Naive thymus-derived CD4-positive, alpha-beta T cell (primary cell): ENCODE data around the gene DBH. TPM values are rescaled to one million over a fixed set of nuclear protein-coding genes. Genes with fewer than 3 reads are reported as not detected.

Experiments used
- ATAC-seq: fragments of 150-1000 bp; cut with Tn5 transposase; 2 replicates; pipeline ENCODE4 v1.10.0; 2021; ENCODE audit warnings: mild to moderate bottlenecking, moderate library complexity
- CTCF ChIA-PET: fragments of 350-600 bp; sonication (Branson Sonifier 250); formaldehyde crosslinking; loops from one replicate; lab custom pipeline; 2021; ENCODE audit warnings: antibody characterized with exemption; lab: Charles Lee
- POLR2A ChIA-PET: fragments of 350-600 bp; sonication (Branson Sonifier 250); formaldehyde crosslinking; loops from one replicate; lab custom pipeline; 2021; ENCODE audit warnings: antibody characterized with exemption, inconsistent platforms; lab: Charles Lee
- DNase-seq, 9 donors: peaks; one replicate each; pipeline versions ENCODE4 v3.0.0 to v3.0.0-alpha.2; 2020 to 2022; ENCODE audit warnings: mixed read lengths in 1 of 9
- H3K27ac ChIP-seq: one replicate; pipeline ENCODE4 v1.7.0; 2013; ENCODE audit warnings: mild to moderate bottlenecking, low read depth, low read length, moderate library complexity
- H3K27me3 ChIP-seq, 2 donors: one replicate each; pipeline ENCODE4 v1.7.0; 2013; ENCODE audit warnings: low read length in 2 of 2, mild to moderate bottlenecking in 2 of 2, moderate library complexity in 2 of 2; ENCODE audit not compliant: control insufficient read depth in 2 of 2, insufficient read depth in 2 of 2
- H3K36me3 ChIP-seq, 3 experiments: 1 replicate in 2 of 3; 2 replicates in 1 of 3; pipeline ENCODE4 v1.7.0; 2013; ENCODE audit warnings: low read length in 3 of 3, mild to moderate bottlenecking in 3 of 3, moderate library complexity in 1 of 3; ENCODE audit not compliant: insufficient read depth in 3 of 3, control insufficient read depth in 2 of 3
- H3K4me1 ChIP-seq, 2 donors: one replicate each; pipeline ENCODE4 v1.7.0; 2013; ENCODE audit warnings: low read length in 2 of 2, mild to moderate bottlenecking in 2 of 2, moderate library complexity in 1 of 2; ENCODE audit not compliant: control insufficient read depth in 2 of 2, insufficient read depth in 2 of 2
- H3K4me3 ChIP-seq: 2 replicates; pipeline ENCODE4 v1.7.0; 2013; ENCODE audit warnings: mild to moderate bottlenecking, low read length
- H3K9me3 ChIP-seq, 3 experiments: 1 replicate in 2 of 3; 2 replicates in 1 of 3; pipeline ENCODE4 v1.7.0; 2013; ENCODE audit warnings: low read length in 3 of 3; ENCODE audit not compliant: control insufficient read depth in 2 of 3
- H3K27ac Mint-ChIP-seq, 9 donors: one replicate each; pipeline ENCODE4 v1.8.0; 2020 to 2022; ENCODE audit warnings: mixed read lengths in 9 of 9, mild to moderate bottlenecking in 8 of 9, moderate library complexity in 5 of 9, inconsistent platforms in 2 of 9
- H3K27me3 Mint-ChIP-seq, 5 donors: one replicate each; pipeline ENCODE4 v1.8.0; 2021 to 2022; ENCODE audit warnings: mixed read lengths in 5 of 5, mild to moderate bottlenecking in 1 of 5
- H3K36me3 Mint-ChIP-seq, 5 donors: one replicate each; pipeline ENCODE4 v1.8.0; 2020 to 2022; ENCODE audit warnings: mixed read lengths in 5 of 5, mild to moderate bottlenecking in 3 of 5, inconsistent platforms in 1 of 5
- H3K4me1 Mint-ChIP-seq, 7 donors: one replicate each; pipeline ENCODE4 v1.8.0; 2020 to 2022; ENCODE audit warnings: mixed read lengths in 7 of 7, mild to moderate bottlenecking in 3 of 7, inconsistent platforms in 1 of 7
- H3K4me3 Mint-ChIP-seq, 10 donors: one replicate each; pipeline ENCODE4 v1.8.0; 2020 to 2022; ENCODE audit warnings: mild to moderate bottlenecking in 10 of 10, mixed read lengths in 10 of 10, moderate library complexity in 6 of 10, inconsistent platforms in 2 of 10
- H3K9me3 Mint-ChIP-seq, 11 donors: one replicate each; pipeline ENCODE4 v1.8.0; 2020 to 2022; ENCODE audit warnings: mixed read lengths in 11 of 11, mild to moderate bottlenecking in 4 of 11, inconsistent platforms in 1 of 11, moderate library complexity in 1 of 11
- intact Hi-C, 2 donors: fragments of 100-400 bp; cut with micrococcal nuclease; formaldehyde crosslinking; loops; one replicate each; pipeline ENCODE4 v1.15.1; 2023
- polyA plus RNA-seq, 2 donors: library from polyadenylated mRNA; unstranded; fragments of 300-500 nt; fragmentation: Illumina TruSeq; gene quantifications; one replicate each; pipeline ENCODE4 v1.2.3, GENCODE V29; 2021
- total RNA-seq, 6 experiments: library from RNA in 5 of 6; stranded (reverse) in 5 of 6; gene quantifications; 1 replicate in 5 of 6; 2 replicates in 1 of 6; pipeline ENCODE4 v1.2.3 and lab custom pipeline; 2021 to 2026

Gene DBH
- total and polyA plus RNA-seq, 7 experiments from 2014 or later: 0.08 to 1.2 (median 0.17) TPM; not detected in 1

DNA sequence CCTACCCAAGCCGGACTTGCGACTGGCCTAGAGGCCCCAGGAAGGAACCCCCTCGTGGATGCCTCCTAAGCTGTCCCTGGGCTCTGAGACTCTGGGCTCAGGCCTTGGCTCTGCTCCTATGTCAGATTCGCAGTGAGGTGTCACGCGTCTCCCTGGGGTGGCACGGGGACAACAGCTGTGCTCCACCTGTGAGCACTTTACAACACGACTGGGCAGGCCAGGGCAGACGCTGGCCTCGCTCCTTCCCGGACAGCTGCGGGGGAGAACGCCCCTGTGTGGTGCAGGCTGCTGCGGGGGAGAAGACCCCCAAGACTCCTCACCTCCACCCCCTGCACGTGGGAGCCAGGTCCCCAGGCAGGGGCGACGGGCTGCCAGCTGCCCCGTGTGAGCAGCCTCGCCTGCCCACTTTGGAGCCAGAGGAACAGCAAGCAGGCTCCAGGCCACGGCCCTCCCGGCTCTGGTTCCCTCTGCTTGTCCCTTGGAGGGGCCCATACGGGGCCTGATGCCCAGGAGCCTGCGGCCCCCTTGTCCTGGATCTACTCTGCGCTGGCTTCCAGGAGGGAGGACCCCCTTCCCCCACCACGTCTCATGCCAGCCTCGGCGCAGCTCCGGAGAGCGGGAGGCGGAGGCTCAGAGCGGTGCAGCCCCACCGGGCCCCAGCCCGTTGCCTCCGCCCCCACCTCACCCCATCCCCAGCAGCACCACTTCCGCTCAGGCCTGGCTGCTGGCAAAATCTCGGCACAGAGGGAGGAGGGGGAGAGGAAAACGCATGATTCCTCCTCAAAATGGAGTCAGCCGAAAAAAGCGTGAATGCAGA, 66.0 kb downstream of the DBH start:
- CTCF ChIA-PET: interaction anchor here (1.3 to 4.3 kb wide), 6 partner anchors 11 to 46 kb away, joined by 3 to 29 read pairs (median 6); no protein-coding TSS in a partner anchor
- H3K27ac ChIP-seq: peak overlapping the region; percentile 91
- Mint-ChIP-seq H3K36me3 (peaks cover 0 to 7% (median 1%) of the 10 kb centered on the region in 5 donors), H3K4me3 (peak overlapping the region; percentile 79 to 93 (median 91)), H3K4me1 (peaks cover 29 to 85% (median 66%) of the 10 kb centered on the region in 7 donors), H3K9me3 (peaks cover 0 to 2% (median 0%) of the 10 kb centered on the region in 11 donors), H3K27me3 (peaks cover 0 to 19% (median 0%) of the 10 kb centered on the region in 5 donors), H3K27ac (peak overlapping the region; percentile 83 to 100 (median 99))
- H3K4me3 ChIP-seq: peak overlapping the region; percentile 70
- POLR2A ChIA-PET: interaction anchor here (0.8 to 16.7 kb wide), 15 partner anchors 8 to 674 kb away, joined by 3 to 448 read pairs (median 4); partner anchors contain the start of gene CACFD1
- H3K9me3 ChIP-seq: no peaks in the 10 kb centered on the region
- DNase-seq: peak; percentile 46 to 85 (median 80)
- intact Hi-C loops: loop anchor here (1.0 to 10.0 kb wide), 9 partner anchors 7 to 557 kb away; partner anchors contain the start of genes REXO4 (in 1 of the 2) and RNU6ATAC (in 1 of the 2)
- no peaks in the 10 kb centered on the region for H3K27me3 ChIP-seq
- no peaks in the 10 kb centered on the region for H3K36me3 ChIP-seq
- ATAC-seq: peak; percentile 85
- peaks cover 31 to 63% of the 10 kb centered on the region in 2 donors for H3K4me1 ChIP-seq

DNA sequence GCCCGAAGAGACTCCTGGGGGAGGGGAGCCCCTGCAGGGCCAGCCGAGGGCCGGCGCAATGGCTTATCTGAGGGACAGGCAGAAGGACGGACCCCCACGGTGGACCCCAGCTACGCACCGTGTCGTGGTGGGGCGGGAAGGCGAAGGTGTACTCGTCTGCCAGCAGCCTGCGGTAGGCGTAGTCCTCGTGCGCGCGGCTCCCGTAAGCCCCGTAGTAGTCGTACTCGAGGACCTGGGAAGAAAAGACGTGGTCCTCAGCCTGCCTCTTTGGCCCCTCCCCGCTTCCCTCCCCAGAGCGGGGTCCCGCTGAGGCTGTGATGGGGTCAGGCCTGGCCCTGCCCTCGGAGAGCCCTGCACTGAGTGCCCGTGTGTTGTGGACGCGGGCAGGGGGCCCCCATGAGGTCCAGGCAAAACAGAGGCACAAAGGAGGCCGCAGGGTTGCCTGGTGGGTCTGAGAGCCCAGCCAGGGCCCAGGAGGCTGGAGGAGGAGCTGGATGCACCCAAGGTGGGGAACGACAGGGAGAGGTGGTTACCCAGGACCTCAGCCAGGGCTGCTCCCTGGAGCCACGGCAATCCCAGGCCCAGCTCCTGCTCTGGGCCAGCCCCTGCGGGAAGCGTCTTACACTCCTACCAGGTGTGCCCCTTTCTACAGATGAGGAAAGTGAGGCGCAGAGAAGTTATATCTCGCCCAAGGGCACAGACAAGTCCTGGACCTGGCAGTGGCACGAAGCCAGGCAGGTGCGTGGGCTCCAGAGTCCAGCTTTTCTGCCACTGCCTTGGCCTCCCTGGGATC, 66.8 kb downstream of the DBH start:
- Histone ChIP-seq H3K4me3 (peak overlapping the region; percentile 70), H3K27ac (peak overlapping the region; percentile 91), H3K36me3 (no peaks in the 10 kb centered on the region), H3K27me3 (no peaks in the 10 kb centered on the region), H3K4me1 (peaks cover 31 to 66% of the 10 kb centered on the region in 2 donors), H3K9me3 (no peaks in the 10 kb centered on the region)
- POLR2A ChIA-PET: interaction anchor here (0.9 to 16.7 kb wide), 9 partner anchors 9 to 218 kb away, joined by 3 to 448 read pairs (median 4); no protein-coding TSS in a partner anchor
- Mint-ChIP-seq H3K4me3 (peak overlapping the region; percentile 79 to 93 (median 91)), H3K27ac (peak overlapping the region; percentile 83 to 100 (median 99)), H3K9me3 (peaks cover 0 to 2% (median 0%) of the 10 kb centered on the region in 11 donors), H3K27me3 (peaks cover 0 to 15% (median 0%) of the 10 kb centered on the region in 5 donors), H3K4me1 (peaks cover 27 to 83% (median 64%) of the 10 kb centered on the region in 7 donors), H3K36me3 (peaks cover 0 to 7% (median 1%) of the 10 kb centered on the region in 5 donors)
- ATAC-seq (peak; percentile 36), DNase-seq (peak in 4 of 9 donors; percentile 33 to 62 (median 38))
- intact Hi-C loops: loop anchor here (1.0 to 10.0 kb wide), 6 partner anchors 20 to 558 kb away; partner anchors contain the start of gene REXO4 (in 1 of the 2)
- CTCF ChIA-PET: interaction anchor here (1.1 to 4.3 kb wide), 5 partner anchors 14 to 47 kb away, joined by 3 to 29 read pairs (median 4); no protein-coding TSS in a partner anchor

DNA sequence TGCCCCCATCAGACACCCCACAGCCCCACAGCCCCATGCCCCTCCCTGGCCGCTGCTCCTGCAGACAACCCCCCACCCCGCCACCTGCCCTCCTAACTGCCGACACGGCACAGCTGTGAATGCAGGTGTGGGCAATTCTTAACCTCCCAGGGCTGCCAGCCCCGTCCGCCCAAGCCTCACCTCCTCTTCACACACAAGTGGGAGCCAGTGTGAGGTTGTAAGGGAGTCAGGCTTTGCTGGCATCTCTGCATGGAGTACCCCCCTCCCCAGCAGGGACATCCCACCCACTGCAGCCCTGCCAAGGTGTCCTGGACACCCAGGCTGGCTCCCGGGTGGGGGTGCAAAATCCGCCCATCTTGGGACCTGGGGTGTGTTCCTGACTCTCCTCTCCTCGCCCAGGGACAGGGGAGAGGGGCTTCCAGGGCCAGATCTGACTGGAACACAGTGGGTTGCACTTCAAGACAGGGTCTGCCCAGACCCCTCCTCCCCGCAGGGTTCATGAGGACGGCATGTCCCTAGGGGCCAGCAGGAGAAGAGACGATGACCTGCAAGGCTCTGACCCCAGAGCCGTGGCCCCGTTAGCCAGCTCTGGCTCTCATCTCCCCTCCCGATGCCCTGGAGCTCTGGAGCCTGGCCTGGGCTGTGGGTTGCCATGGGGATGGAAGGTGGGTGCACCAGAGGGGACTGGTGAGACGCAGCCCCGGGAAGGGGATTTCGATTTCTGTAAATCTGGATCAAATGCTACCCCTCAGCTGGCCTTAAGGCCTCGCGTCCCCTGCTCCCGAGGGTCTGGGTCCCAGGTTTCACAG, 67.6 kb downstream of the DBH start:
- DNase-seq: peak in 7 of 9 donors; percentile 27 to 55 (median 47)
- peaks cover 0 to 2% (median 0%) of the 10 kb centered on the region in 11 donors for H3K9me3 Mint-ChIP-seq
- no peaks in the 10 kb centered on the region for H3K9me3 ChIP-seq
- H3K27me3 Mint-ChIP-seq: peaks cover 0 to 8% (median 0%) of the 10 kb centered on the region in 5 donors
- POLR2A ChIA-PET: interaction anchor here (1.0 to 16.7 kb wide), 5 partner anchors 8 to 219 kb away, joined by 4 to 448 read pairs (median 14); no protein-coding TSS in a partner anchor
- H3K27ac ChIP-seq: peak overlapping the region; percentile 91
- H3K4me3 Mint-ChIP-seq: peak overlapping the region in 9 of 10 donors; percentile 23 to 93 (median 91)
- no peaks in the 10 kb centered on the region for H3K27me3 ChIP-seq
- H3K27ac Mint-ChIP-seq: peak overlapping the region in 8 of 9 donors; percentile 90 to 100 (median 99)
- peaks cover 0 to 4% (median 1%) of the 10 kb centered on the region in 5 donors for H3K36me3 Mint-ChIP-seq
- H3K36me3 ChIP-seq: no peaks in the 10 kb centered on the region
- peaks cover 28 to 64% of the 10 kb centered on the region in 2 donors for H3K4me1 ChIP-seq
- CTCF ChIA-PET: interaction anchor here (1.1 to 4.3 kb wide), 2 partner anchors 19 to 27 kb away, joined by 4 to 29 read pairs; no protein-coding TSS in a partner anchor
- no peak overlapping the region for H3K4me3 ChIP-seq
- intact Hi-C loops: loop anchor here (5.0 to 10.0 kb wide), 3 partner anchors 46 to 559 kb away; partner anchors contain the start of gene REXO4 (in 1 of the 2)
- peak; percentile 27 for ATAC-seq
- H3K4me1 Mint-ChIP-seq: peaks cover 23 to 75% (median 56%) of the 10 kb centered on the region in 7 donors

GRCh38 chr9:133704711-133705181, 68.6 kb downstream of the DBH start:
- ChIA-PET CTCF (no interaction called here), POLR2A (interaction anchor here (16.7 kb wide), 1 partner anchor 21 kb away, joined by 448 read pairs; no protein-coding TSS in a partner anchor)
- no peaks in the 10 kb centered on the region for H3K27me3 ChIP-seq
- intact Hi-C loops: loop anchor here (5.0 to 10.0 kb wide), 3 partner anchors 47 to 560 kb away; partner anchors contain the start of gene REXO4 (in 1 of the 2)
- Mint-ChIP-seq H3K27ac (peak overlapping the region in 5 of 9 donors; percentile 51 to 100 (median 98)), H3K4me3 (peak overlapping the region in 3 of 10 donors; percentile 6 to 91 (median 42)), H3K27me3 (peaks cover 0 to 13% (median 0%) of the 10 kb centered on the region in 5 donors), H3K36me3 (peaks cover 0 to 3% (median 0%) of the 10 kb centered on the region in 5 donors), H3K4me1 (peaks cover 27 to 74% (median 55%) of the 10 kb centered on the region in 7 donors), H3K9me3 (peaks cover 0 to 2% (median 0%) of the 10 kb centered on the region in 11 donors)
- DNase-seq (no peak), ATAC-seq (no peak)
- no peak overlapping the region for H3K27ac ChIP-seq
- no peaks in the 10 kb centered on the region for H3K9me3 ChIP-seq
- H3K4me1 ChIP-seq: peaks cover 33 to 66% of the 10 kb centered on the region in 2 donors
- no peaks in the 10 kb centered on the region for H3K36me3 ChIP-seq
- no peak overlapping the region for H3K4me3 ChIP-seq

- Histone ChIP-seq H3K4me3 (no peak overlapping the region), H3K9me3 (no peaks in the 10 kb centered on the region), H3K27me3 (no peaks in the 10 kb centered on the region), H3K27ac (no peak overlapping the region), H3K4me1 (peaks cover 33 to 66% of the 10 kb centered on the region in 2 donors), H3K36me3 (no peaks in the 10 kb centered on the region)
- H3K4me1 Mint-ChIP-seq: peaks cover 24 to 71% (median 53%) of the 10 kb centered on the region in 7 donors
- H3K4me3 Mint-ChIP-seq: peak overlapping the region in 3 of 10 donors; percentile 22 to 46 (median 25)
- intact Hi-C loops: loop anchor here in 1 of 2 donors (10.0 kb wide), 2 partner anchors 291 to 561 kb away; partner anchors contain the start of gene REXO4
- H3K27me3 Mint-ChIP-seq: peaks cover 0 to 13% (median 0%) of the 10 kb centered on the region in 5 donors
- no peak for DNase-seq
- CTCF ChIA-PET: no interaction called here
- H3K27ac Mint-ChIP-seq: peak overlapping the region; percentile 18 to 89 (median 71)
- no peak for ATAC-seq
- peaks cover 0 to 3% (median 0%) of the 10 kb centered on the region in 5 donors for H3K36me3 Mint-ChIP-seq
- H3K9me3 Mint-ChIP-seq: peaks cover 0 to 2% (median 0%) of the 10 kb centered on the region in 11 donors
- POLR2A ChIA-PET: interaction anchor here (0.9 to 16.7 kb wide), 3 partner anchors 22 to 49 kb away, joined by 3 to 448 read pairs (median 3); no protein-coding TSS in a partner anchor
These were observed 69.4 kb downstream of the DBH start for GRCh38 chr9:133705576-133705975.
